ENCODE data around the gene PLEKHG5. TPM values are rescaled to one million over a fixed set of nuclear protein-coding genes. Genes with fewer than 3 reads are reported as not detected.
A peak's percentile ranks its signal among the peaks of the same experiment; 100 is the strongest.

PLEKHG5 gene
- total RNA-seq, 4 donors from 2014 or later: 24.3 to 37.8 (median 32.6) TPM

DNA sequence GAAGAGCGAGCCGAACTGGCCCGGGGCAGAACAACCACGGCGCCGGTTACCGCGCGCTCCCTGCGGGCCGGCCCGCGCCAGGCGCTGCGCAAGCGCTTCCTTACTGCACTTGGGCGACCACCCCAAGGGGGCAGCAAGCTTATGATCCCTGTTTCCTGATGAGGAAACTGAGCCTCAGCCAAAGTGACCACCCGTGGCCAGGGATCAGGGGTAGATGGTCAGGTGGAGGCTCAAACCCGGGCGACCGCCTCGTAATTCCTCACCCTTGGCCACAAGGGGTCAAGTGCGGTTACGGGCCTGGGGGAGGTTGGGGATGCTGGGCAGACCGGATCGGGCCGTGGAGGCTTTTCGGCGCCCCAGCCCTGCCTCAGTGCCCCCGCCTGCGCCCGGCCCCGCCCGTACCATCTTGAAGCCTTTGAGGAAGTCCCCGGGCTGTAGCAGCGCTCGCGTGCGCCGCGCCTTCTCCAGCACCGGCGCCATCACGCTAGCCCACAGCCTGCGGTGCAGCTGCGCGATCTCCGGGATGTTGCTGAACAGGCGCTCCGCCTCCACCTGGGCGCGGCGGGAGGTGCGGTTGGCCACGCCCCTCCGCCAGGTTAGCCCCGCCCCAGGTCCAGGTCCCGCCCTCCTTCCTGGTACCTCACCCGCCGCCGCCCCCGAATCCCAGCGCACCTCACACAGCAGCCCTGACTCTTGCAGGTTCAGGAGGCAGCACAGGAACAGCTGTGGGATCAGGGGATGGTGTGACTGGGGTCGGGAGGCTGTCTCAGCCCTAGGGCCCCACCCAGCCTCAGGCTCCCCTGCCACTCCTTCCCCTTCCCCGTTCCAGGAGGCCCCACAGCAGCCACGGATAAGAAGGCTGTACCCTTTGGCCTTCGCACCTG lies 20.1 kb downstream of the PLEKHG5 start:
- DNase-seq: no peak
- WGBS, 2 donors: 71% methylated on average over 13 to 14 of the region's 67 CpGs
- Histone ChIP-seq H3K27me3 (peaks cover 0 to under 1% (median 0%) of the 10 kb centered on the region in 4 donors), H3K27ac (peak overlapping the region; percentile 91 to 93 (median 92)), H3K4me1 (peaks cover 10 to 42% (median 15%) of the 10 kb centered on the region in 3 donors), H3K36me3 (peaks cover 30 to 94% (median 37%) of the 10 kb centered on the region in 3 donors), H3K9me3 (no peaks in the 10 kb centered on the region), H3K4me3 (peak overlapping the region in 3 of 4 donors; percentile 13 to 28 (median 24))
- intact Hi-C loops (cut with DNase I): no loop called here
- TF ChIP-seq POLR2A (IDR thresholded peaks at IDR 0.05): peak in 1 of 4 donors; percentile 21
- TF ChIP-seq, protein P1, sequence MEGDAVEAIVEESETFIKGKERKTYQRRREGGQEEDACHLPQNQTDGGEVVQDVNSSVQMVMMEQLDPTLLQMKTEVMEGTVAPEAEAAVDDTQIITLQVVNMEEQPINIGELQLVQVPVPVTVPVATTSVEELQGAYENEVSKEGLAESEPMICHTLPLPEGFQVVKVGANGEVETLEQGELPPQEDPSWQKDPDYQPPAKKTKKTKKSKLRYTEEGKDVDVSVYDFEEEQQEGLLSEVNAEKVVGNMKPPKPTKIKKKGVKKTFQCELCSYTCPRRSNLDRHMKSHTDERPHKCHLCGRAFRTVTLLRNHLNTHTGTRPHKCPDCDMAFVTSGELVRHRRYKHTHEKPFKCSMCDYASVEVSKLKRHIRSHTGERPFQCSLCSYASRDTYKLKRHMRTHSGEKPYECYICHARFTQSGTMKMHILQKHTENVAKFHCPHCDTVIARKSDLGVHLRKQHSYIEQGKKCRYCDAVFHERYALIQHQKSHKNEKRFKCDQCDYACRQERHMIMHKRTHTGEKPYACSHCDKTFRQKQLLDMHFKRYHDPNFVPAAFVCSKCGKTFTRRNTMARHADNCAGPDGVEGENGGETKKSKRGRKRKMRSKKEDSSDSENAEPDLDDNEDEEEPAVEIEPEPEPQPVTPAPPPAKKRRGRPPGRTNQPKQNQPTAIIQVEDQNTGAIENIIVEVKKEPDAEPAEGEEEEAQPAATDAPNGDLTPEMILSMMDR (IDR thresholded peaks at IDR 0.05): no peak

DNA sequence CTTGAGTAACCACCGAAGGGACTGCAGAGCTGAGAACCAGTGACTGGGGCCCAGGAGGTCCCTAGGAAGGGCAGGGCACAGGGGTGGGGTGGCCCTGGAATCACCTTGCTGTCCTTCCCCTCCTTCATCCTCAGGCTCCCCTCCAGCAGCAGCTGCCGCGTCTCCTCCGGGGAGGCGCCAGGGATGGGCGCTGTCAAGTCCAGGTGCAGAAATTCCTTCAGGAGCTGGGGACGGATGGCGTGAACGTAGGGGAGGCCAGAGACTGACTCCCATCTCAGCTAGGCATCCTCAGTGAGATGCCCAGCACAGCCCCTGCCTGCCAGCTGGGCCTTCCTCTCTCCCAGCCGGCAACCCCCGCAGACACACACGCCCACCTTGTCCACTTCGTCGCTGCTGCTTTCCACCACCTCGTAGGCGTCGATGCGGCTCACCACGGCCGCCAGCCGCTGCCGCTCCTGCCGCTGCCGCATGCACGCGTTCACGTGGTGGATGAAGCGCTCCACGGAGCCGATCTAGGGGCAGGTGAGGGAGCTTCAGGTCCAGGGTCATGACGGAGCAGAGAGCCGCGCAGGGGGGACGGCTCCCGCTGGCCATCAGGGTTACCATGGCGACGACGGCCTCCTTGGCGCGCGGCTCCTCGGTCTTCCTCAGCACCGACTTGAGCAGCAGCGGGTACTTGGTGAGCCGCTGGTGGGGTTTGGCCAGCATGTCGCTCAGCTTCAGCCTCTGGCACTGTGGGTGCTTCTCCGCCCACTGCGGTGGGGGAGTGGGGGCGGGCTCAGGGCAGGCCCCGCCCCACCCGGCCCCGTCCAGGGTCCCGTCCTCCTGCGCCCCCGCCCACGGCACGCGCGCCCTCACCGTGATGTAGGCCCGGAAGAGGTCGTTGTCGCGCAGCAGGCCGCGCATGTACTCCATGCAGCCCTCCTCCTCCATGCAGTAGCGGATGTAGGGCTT lies 21.1 kb downstream of the PLEKHG5 start:
- 85 to 87% methylated on average over 4 of the region's 67 CpGs for WGBS, 2 donors
- Histone ChIP-seq H3K27ac (peak overlapping the region; percentile 91 to 93 (median 92)), H3K4me3 (no peak overlapping the region)

DNA sequence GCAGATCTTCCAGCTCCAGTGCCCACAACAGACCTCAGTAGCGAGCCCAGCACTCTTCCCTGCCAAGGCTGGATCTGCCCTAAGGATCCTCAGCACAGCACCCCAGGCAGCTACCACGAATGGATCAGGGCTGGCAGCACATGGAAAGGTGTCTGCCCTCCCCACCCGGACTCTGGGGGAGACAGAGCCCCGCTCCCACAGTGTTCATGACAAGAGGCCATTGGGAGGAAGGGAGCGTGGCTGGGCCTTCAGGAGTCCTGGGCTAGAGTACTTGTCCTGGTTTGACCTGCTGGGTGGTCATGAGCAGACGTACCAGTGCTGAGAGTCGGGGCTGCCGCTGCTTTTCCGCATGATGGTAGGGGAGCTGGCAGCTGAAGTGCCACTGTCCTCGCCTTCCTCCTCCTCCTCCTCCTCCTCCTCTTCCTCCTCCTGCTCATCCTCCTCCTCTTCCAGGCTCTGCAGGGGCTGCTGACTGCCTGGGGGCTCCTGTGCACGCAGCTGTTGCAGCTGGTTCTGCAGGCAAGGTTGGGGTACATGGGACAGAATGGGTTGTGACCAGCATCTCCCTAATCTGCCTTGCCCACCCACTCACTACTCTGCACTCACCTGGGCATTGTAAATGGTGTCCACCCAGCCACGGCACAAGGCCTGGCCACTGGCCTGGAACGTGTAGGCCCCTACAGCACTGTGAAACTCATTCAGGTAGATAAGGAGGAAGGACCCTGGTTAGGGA lies 22.6 kb downstream of the PLEKHG5 start:
- peaks cover 10 to 31% (median 10%) of the 10 kb centered on the region in 3 donors for H3K4me1 ChIP-seq
- no peak for DNase-seq
- H3K4me3 ChIP-seq: no peak overlapping the region
- no peaks in the 10 kb centered on the region for H3K9me3 ChIP-seq
- whole genome bisulfite sequencing, 2 donors: 83 to 90% methylated on average over 2 to 6 of the region's 13 CpGs
- TF ChIP-seq POLR2A (IDR thresholded peaks at IDR 0.05): no peak
- TF ChIP-seq, protein P1 (IDR thresholded peaks at IDR 0.05): no peak
- H3K27ac ChIP-seq: no peak overlapping the region
- peaks cover 30 to 98% (median 37%) of the 10 kb centered on the region in 3 donors for H3K36me3 ChIP-seq
- H3K27me3 ChIP-seq: peaks cover 0 to 24% (median 0%) of the 10 kb centered on the region in 4 donors
- intact Hi-C loops (cut with DNase I): no loop called here

More for the DNA sequence above, 21.1 kb downstream of the PLEKHG5 start:
- TF ChIP-seq POLR2A (IDR thresholded peaks at IDR 0.05): no peak
- TF ChIP-seq, protein P1 (IDR thresholded peaks at IDR 0.05): no peak
- H3K4me1 ChIP-seq: peaks cover 10 to 33% (median 11%) of the 10 kb centered on the region in 3 donors
- peaks cover 30 to 98% (median 37%) of the 10 kb centered on the region in 3 donors for H3K36me3 ChIP-seq
- intact Hi-C loops (cut with DNase I): no loop called here
- H3K9me3 ChIP-seq: no peaks in the 10 kb centered on the region
- H3K27me3 ChIP-seq: peaks cover 0 to 10% (median 0%) of the 10 kb centered on the region in 4 donors
- no peak for DNase-seq

DNA sequence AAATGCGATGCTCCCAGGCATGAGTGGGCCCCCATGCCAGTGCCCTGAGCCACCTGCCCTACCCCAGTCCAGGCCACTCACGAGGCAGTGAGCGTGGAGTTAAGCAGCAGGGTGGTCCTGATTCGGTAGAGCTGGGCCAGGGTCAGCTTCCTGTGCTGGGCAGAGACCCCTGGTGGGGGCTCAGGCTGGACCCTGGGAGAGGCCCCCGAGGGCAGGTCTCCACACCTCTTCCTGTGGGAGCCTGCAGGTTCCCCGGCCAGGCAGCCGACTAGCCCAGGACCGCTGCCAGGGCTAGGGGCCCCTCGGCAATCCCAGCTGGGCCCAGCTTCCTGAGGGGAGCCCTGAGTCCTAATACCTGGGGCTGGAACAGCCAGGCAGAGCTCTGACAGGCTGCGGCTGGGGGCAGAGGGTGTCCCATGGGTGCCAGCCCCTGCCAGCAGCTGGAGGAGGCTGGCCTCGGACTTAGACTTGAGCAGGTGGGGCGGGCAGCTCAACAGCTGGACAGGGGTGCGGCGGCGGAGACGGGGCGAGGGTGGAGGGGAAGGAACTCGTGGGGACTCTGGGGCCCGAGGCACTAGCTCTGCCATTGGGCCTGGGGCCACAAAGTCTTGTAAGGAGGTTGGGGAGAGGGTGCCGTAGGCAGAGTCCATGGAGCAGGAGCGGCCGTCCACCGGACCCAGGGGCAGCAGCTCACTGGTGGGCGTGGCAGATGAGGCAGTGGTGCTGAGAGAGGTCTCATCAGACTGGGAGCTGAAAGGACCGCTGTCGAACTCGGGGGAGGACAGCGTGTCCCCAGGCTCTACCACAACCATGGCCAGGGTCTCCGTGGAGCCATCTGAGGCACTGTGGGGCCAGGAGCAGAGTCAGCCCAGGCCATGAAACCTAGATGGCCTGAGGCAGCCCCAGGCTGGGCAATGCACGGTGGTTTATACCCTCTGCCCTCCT lies 23.5 kb downstream of the PLEKHG5 start:
- Histone ChIP-seq H3K27ac (no peak overlapping the region), H3K4me1 (peaks cover 10 to 24% (median 10%) of the 10 kb centered on the region in 3 donors), H3K27me3 (peaks cover 0 to 24% (median 0%) of the 10 kb centered on the region in 4 donors), H3K36me3 (peaks cover 30 to 98% (median 37%) of the 10 kb centered on the region in 3 donors), H3K4me3 (no peak overlapping the region), H3K9me3 (no peaks in the 10 kb centered on the region)
- 80 to 91% methylated on average over 4 to 12 of the region's 30 CpGs for WGBS, 2 donors
- intact Hi-C loops (cut with DNase I): no loop called here
- TF ChIP-seq, protein P1 (IDR thresholded peaks at IDR 0.05): no peak
- no peak for TF ChIP-seq POLR2A (IDR thresholded peaks at IDR 0.05)
- no peak for DNase-seq

Measured in esophagus squamous epithelium (tissue), 5 donors.